ENCODE measurements around the gene BAMBI. TPM values are rescaled to one million over a fixed set of nuclear protein-coding genes. Genes with fewer than 3 reads are reported as not detected.

BAMBI gene
- total and polyA plus RNA-seq, 10 of the 15 experiments (the other 5 are each of a cell fraction or from before 2014, with no cell fraction given), result 0.03 to 0.18 (median 0.09) TPM; not detected in 6

DNA sequence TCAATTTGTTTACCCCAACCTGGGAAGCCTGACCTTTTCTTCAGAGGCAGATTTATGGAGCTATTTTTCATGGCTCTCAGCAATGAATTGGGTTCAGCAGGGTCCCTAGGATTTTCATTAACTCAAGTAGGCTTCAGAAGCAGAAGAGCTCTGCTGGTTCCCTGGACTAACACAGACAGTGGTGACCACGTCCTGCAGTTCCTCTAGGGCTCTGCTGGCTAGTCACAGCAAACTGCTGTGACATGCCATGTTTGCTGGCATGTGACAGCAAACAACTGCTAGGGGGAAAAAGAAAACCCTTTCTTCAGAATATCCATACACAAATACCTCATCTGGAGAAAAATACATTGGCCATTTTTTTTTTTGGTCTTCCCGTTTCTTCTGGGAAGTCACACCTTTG lies 13.2 kb downstream of the BAMBI start:
- Histone ChIP-seq H3K27me3 (replicated peaks in 1 of 2; ENCODE audit: control insufficient read depth in 2 of 2, insufficient read depth in 2 of 2, low read length in 1 of 2) (no peaks in the 10 kb centered on the region; a peak in 1 of 4 replicates), H2AFZ (ENCODE audit: control insufficient read depth, low read depth, low read length) (no peak overlapping the region), H3K4me1 (ENCODE audit: control insufficient read depth, insufficient read depth, low read length) (no peaks in the 10 kb centered on the region), H4K20me1 (ENCODE audit: control insufficient read depth, insufficient read depth) (no peaks in the 10 kb centered on the region), H3K36me3 (ENCODE audit: control insufficient read depth in 2 of 2, insufficient read depth in 2 of 2, low read length in 1 of 2) (no peaks in the 10 kb centered on the region), H3K4me2 (ENCODE audit: control insufficient read depth, insufficient read depth) (no peak overlapping the region), H3K9ac (ENCODE audit: control insufficient read depth, insufficient read depth, low read length) (no peak overlapping the region), H3K79me2 (ENCODE audit: control insufficient read depth, insufficient read depth, low read length) (no peaks in the 10 kb centered on the region), H3K4me3 (no peak overlapping the region), H3K9me3 (replicated peaks; ENCODE audit: control insufficient read depth, insufficient read depth, low read length) (no peaks in the 10 kb centered on the region), H3K27ac (ENCODE audit: control insufficient read depth, insufficient read depth) (no peak overlapping the region)
- ChIA-PET CTCF (interaction anchor here (1.1 kb wide), 1 partner anchor 26 kb away, joined by 3 read pairs; no protein-coding TSS in a partner anchor), POLR2A (no interaction called here), RAD21 (ENCODE audit: unreplicated experiment) (no interaction called here), SMC1A (ENCODE audit: uncharacterized antibody, unreplicated experiment) (interaction anchor here (1.1 kb wide), 1 partner anchor 27 kb away, joined by 3 read pairs; no protein-coding TSS in a partner anchor)
- no peak for FAIRE-seq
- ATAC-seq, result no peak
- no TSS peak for BruUV-seq (replicated peaks)
- WGBS (ENCODE audit: insufficient coverage, insufficient replicate concordance, low lambda C conversion rate, missing lambda C conversion rate), result 19% methylated on average over 2 of the region's 2 CpGs
- intact Hi-C loops (cut with micrococcal nuclease; ENCODE audit: unreplicated experiment) (no loop called here), in situ Hi-C loops (cut with MboI) (no loop called here)
- no peak for DNase-seq (ENCODE audit: low read depth, low spot score)
- TF ChIP-seq EGR1 (IDR thresholded peaks at IDR 0.05; ENCODE audit: borderline replicate concordance in 1 of 2, low read depth in 2 of 2, low read length in 2 of 2), result no peak
- TF ChIP-seq NBN (IDR thresholded peaks at IDR 0.05), result no peak
- no peak for TF ChIP-seq IKZF2 (IDR thresholded peaks at IDR 0.05)
- TF ChIP-seq, protein P1, sequence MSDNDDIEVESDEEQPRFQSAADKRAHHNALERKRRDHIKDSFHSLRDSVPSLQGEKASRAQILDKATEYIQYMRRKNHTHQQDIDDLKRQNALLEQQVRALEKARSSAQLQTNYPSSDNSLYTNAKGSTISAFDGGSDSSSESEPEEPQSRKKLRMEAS (IDR thresholded peaks at IDR 0.05; ENCODE audit: low read depth, low read length), result no peak
- no peak for TF ChIP-seq TCF12 (IDR thresholded peaks at IDR 0.05; ENCODE audit: low read depth, low read length)
- no peak for TF ChIP-seq BHLHE40 (IDR thresholded peaks at IDR 0.05; ENCODE audit: borderline replicate concordance in 1 of 2, low read depth in 2 of 2, low read length in 1 of 2)
- no peak for TF ChIP-seq FOS (IDR thresholded peaks at IDR 0.05; ENCODE audit: borderline replicate concordance, extremely low read depth, insufficient read length)
- TF ChIP-seq, protein P2, sequence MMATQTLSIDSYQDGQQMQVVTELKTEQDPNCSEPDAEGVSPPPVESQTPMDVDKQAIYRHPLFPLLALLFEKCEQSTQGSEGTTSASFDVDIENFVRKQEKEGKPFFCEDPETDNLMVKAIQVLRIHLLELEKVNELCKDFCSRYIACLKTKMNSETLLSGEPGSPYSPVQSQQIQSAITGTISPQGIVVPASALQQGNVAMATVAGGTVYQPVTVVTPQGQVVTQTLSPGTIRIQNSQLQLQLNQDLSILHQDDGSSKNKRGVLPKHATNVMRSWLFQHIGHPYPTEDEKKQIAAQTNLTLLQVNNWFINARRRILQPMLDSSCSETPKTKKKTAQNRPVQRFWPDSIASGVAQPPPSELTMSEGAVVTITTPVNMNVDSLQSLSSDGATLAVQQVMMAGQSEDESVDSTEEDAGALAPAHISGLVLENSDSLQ (IDR thresholded peaks at IDR 0.05), result no peak
- no peak for TF ChIP-seq NFXL1 (IDR thresholded peaks at IDR 0.05; ENCODE audit: borderline replicate concordance)
- no peak for TF ChIP-seq POLR2AphosphoS5 (IDR thresholded peaks at IDR 0.05; ENCODE audit: low read length)
- no peak for TF ChIP-seq NFYB (IDR thresholded peaks at IDR 0.05; ENCODE audit: insufficient read depth, low read depth, low read length)
- TF ChIP-seq ZZZ3 (IDR thresholded peaks at IDR 0.05; ENCODE audit: control insufficient read depth, insufficient read length, low read depth), result no peak
- TF ChIP-seq DPF2 (IDR thresholded peaks at IDR 0.05), result no peak

All from GM12878 (cell line).